Measurements from ENCODE around the gene CALHM1.
A peak's percentile ranks its signal among the peaks of the same experiment; 100 is the strongest.

Gene CALHM1

DNA sequence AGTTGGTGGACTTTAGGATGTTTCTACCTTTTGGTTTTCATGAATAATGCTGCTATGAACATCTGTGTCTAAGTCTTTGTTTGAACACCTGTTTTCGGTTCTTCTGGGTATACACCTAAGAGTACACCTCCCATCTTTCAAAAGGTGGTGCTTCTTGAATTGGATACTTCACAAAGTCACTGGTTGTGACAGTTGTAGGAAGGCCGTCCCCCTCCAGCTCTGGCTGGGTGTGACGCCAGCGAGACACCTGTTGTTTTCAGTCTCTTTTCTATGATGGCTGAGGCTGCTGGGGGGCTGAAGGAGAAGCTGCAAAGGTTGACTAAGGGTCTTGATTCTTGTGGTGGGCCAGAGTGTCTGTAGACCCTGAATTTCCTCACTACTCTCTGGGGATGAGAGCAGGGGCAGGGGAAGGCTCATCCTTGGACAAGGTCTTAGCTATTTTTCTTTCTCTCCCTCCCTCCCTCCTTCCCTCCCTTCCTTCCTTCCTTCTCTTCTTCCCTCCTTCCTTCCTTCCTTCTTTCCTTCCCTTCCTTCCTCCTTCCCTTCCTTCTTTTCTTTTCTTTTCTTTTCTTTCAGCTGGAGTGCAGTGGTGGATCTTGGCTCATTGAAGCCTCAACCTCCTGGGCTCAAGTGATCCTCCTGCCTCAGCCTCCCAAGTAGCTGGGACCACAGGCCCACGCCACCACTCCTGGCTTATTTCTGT, 40.4 kb upstream of the CALHM1 start:
- WGBS (ENCODE audit: insufficient coverage, insufficient read length), result no CpG with 5 or more reads among the region's 5 CpGs

DNA sequence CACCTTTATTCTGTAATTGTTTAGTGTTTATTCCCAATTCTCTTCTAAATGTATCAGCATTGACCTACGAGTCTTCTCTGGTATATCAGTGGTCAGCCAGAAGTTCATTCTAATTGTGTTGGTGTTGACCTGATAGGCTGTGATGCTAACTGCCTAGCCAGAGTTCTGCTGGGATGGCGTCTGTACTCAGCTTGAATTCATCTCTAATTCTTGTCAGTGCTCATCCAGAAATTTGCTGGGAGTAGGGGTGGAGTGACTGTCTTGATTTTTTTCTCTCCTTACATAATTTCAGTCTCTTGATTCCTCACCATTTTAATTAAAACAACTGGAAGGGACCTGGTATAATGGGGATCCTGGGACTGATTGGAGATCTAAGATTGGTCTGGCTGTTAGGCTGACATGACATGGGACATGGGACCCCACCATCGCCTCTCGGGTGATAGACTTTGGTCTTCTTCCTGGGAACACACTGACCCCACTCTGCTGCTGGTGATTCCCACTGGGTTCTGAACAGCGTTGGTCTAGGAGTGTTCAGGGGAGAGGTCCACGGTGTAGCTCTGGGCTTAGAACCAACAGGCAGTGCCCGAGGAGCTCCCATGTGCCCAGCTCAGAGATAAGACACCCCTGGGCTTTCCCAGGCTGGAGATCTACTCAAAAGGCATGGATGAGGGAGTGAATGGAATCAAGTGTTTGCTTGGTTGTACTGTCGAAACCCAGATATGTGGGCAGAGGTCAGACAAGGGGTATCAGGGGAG, 38.6 kb upstream of the CALHM1 start:
- Histone ChIP-seq H3K9me3 (ENCODE audit: control insufficient read depth, insufficient read depth, low read length) (no peaks in the 10 kb centered on the region), H3K36me3 (ENCODE audit: control insufficient read depth, insufficient read depth, low read length) (no peaks in the 10 kb centered on the region), H3K27me3 (ENCODE audit: control insufficient read depth, insufficient read depth, low read length) (peaks cover 16% of the 10 kb centered on the region), H3K4me3 (ENCODE audit: low read length) (no peak overlapping the region), H3K4me1 (ENCODE audit: control insufficient read depth, insufficient read depth, low read length) (peaks cover 3% of the 10 kb centered on the region; the same call in 1 of the 2 replicates), H3K27ac (ENCODE audit: low read length) (no peak overlapping the region)
- WGBS (ENCODE audit: insufficient coverage, insufficient read length), result no CpG with 5 or more reads among the region's 8 CpGs
- no peak for DNase-seq (ENCODE audit: low read depth, low spot score)

More for the DNA sequence above, 40.4 kb upstream of the CALHM1 start:
- Histone ChIP-seq H3K27ac (ENCODE audit: low read length) (no peak overlapping the region), H3K4me3 (ENCODE audit: low read length) (no peak overlapping the region), H3K9me3 (ENCODE audit: control insufficient read depth, insufficient read depth, low read length) (no peaks in the 10 kb centered on the region), H3K4me1 (ENCODE audit: control insufficient read depth, insufficient read depth, low read length) (0 out of 2 replicates have a peak, but pooled peaks cover 1% of the 10 kb centered on the region), H3K36me3 (ENCODE audit: control insufficient read depth, insufficient read depth, low read length) (no peaks in the 10 kb centered on the region), H3K27me3 (ENCODE audit: control insufficient read depth, insufficient read depth, low read length) (peaks cover 12% of the 10 kb centered on the region)
- no peak for DNase-seq (ENCODE audit: low read depth, low spot score)

DNA sequence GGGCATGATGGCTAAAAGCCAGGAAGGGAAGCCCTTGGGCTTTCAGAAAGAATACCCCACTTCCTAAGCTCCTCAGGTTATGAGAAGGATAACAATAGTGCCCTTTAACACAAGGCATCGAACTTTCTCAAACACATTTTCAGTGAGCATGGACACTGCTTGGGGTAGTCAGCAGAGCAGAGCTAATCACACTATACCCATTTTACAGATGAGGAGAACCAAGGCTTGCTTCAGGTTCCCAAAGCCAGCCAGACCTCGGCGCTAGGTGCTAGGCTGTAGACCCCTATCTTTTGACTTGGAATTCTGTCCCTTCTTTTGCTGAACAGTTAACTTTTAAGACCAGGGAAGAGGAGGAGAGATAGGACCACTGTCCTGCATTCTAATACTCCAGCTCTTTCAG, 36.6 kb upstream of the CALHM1 start:
- no peaks in the 10 kb centered on the region for H3K36me3 ChIP-seq (ENCODE audit: control insufficient read depth, insufficient read depth, low read length)
- no peak overlapping the region for H3K4me3 ChIP-seq (ENCODE audit: low read length)
- H3K27me3 ChIP-seq (ENCODE audit: control insufficient read depth, insufficient read depth, low read length), result peaks cover 16% of the 10 kb centered on the region
- DNase-seq (ENCODE audit: low read depth, low spot score), result no peak
- no peaks in the 10 kb centered on the region for H3K9me3 ChIP-seq (ENCODE audit: control insufficient read depth, insufficient read depth, low read length)
- peaks cover 3% of the 10 kb centered on the region; the same call in 1 of the 2 replicates for H3K4me1 ChIP-seq (ENCODE audit: control insufficient read depth, insufficient read depth, low read length)
- no CpG with 5 or more reads among the region's 3 CpGs for WGBS (ENCODE audit: insufficient coverage, insufficient read length)
- H3K27ac ChIP-seq (ENCODE audit: low read length), result no peak overlapping the region

DNA sequence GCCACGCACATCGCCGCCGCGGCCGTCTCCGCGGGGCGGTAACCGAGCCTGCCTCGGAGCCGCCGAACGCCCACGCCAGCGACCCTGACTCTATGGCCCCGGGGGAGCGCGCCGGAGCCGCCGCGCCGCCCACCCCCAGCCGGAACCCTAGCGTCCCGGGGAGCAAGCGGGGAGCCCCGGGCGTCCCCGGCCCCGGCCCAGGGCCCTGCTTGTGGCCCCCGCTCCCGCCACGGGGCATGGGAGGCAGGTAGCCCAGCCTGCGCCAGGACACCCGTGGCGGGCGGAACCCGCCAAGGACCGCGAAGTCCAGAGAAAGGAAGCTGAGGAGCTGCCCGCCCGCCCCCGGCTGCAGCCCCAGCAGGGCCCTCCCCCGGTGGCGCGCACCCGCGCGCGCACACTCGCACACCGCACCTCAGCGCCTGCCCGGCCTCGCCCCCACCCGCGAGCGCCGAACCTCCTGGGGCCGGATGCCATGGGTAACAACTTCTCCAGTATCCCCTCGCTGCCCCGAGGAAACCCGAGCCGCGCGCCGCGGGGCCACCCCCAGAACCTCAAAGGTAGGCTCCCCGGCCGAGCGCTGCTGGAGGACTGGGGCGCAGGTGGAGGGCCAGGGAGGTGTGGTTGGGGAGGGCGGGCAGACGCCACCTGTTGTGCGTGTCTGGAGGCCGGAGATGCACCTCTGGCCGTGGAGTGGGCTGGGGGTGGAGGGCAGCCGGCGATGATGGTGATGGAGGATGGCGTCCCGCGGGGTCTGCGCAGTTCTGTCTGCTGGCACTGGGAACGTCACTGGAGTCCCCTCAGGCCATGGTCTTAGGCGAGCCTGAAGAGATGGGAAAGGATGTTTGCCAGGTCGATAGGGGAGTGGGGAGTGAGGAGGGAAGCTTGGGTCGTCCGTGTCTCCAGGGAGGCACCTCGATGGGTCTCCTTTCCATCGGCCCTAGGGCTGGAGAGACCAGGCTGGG, 35.5 kb upstream of the CALHM1 start:
- Histone ChIP-seq H3K4me1 (ENCODE audit: control insufficient read depth, insufficient read depth, low read length) (peaks cover 3% of the 10 kb centered on the region; the same call in 1 of the 2 replicates), H3K36me3 (ENCODE audit: control insufficient read depth, insufficient read depth, low read length) (no peaks in the 10 kb centered on the region), H3K9me3 (ENCODE audit: control insufficient read depth, insufficient read depth, low read length) (no peaks in the 10 kb centered on the region), H3K27ac (ENCODE audit: low read length) (no peak overlapping the region), H3K4me3 (ENCODE audit: low read length) (peak overlapping the region; percentile 73), H3K27me3 (ENCODE audit: control insufficient read depth, insufficient read depth, low read length) (peaks cover 16% of the 10 kb centered on the region)
- no CpG with 5 or more reads among the region's 92 CpGs for WGBS (ENCODE audit: insufficient coverage, insufficient read length)
- DNase-seq (ENCODE audit: low read depth, low spot score), result no peak

DNA sequence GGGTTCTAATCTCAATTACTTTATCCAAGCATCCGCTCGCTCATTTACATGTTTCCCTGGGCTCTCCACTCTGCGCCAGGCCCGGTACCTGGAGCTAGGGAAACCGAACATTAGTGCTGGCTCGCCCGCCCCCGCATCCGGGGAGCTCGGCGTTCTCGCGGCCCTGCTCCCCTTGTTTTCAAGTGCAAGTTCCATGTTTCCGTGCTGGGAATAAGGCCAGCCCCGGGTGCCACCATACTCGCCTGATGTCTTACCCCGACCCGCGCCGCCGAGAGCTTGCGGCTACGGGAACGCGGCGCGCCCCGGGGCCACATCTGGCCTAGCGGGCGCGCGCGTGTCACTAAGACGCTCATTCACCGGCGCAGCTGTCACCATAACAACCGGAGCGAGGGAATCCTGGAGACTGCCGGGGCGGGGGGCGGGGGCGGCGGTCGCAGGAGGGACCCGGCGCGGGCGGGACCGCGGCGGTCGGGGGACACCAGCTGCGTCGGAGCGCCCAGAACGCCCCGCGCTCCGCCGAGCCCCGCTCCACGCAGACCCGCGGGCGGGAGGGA, 34.7 kb upstream of the CALHM1 start, which contains the start of gene NEURL1:
TSS of gene NEURL1 (plus strand) at position 344 of the 554 bp plus-strand sequence. CDS start 683 bp downstream, outside the sequence.
- H3K4me1 ChIP-seq (ENCODE audit: control insufficient read depth, insufficient read depth, low read length), result peaks cover 3% of the 10 kb centered on the region; the same call in 1 of the 2 replicates
- peaks cover 16% of the 10 kb centered on the region for H3K27me3 ChIP-seq (ENCODE audit: control insufficient read depth, insufficient read depth, low read length)
- WGBS (ENCODE audit: insufficient coverage, insufficient read length), result no CpG with 5 or more reads among the region's 65 CpGs
- no peaks in the 10 kb centered on the region for H3K36me3 ChIP-seq (ENCODE audit: control insufficient read depth, insufficient read depth, low read length)
- H3K27ac ChIP-seq (ENCODE audit: low read length), result no peak within 1 kb of the TSS
- no peak for DNase-seq (ENCODE audit: low read depth, low spot score)
- peak within 1 kb of the TSS; percentile 73 for H3K4me3 ChIP-seq (ENCODE audit: low read length)
- H3K9me3 ChIP-seq (ENCODE audit: control insufficient read depth, insufficient read depth, low read length), result no peaks in the 10 kb centered on the region

GRCh38 chr10:103492655-103493261, 34.1 kb upstream of the CALHM1 start:
- no peak overlapping the region; the same call in 1 of the 2 replicates for H3K4me3 ChIP-seq (ENCODE audit: low read length)
- H3K9me3 ChIP-seq (ENCODE audit: control insufficient read depth, insufficient read depth, low read length), result no peaks in the 10 kb centered on the region
- DNase-seq (ENCODE audit: low read depth, low spot score), result no peak
- H3K27me3 ChIP-seq (ENCODE audit: control insufficient read depth, insufficient read depth, low read length), result peaks cover 16% of the 10 kb centered on the region
- no CpG with 5 or more reads among the region's 5 CpGs for WGBS (ENCODE audit: insufficient coverage, insufficient read length)
- H3K36me3 ChIP-seq (ENCODE audit: control insufficient read depth, insufficient read depth, low read length), result no peaks in the 10 kb centered on the region
- H3K27ac ChIP-seq (ENCODE audit: low read length), result no peak overlapping the region
- peaks cover 3% of the 10 kb centered on the region; the same call in 1 of the 2 replicates for H3K4me1 ChIP-seq (ENCODE audit: control insufficient read depth, insufficient read depth, low read length)

DNA sequence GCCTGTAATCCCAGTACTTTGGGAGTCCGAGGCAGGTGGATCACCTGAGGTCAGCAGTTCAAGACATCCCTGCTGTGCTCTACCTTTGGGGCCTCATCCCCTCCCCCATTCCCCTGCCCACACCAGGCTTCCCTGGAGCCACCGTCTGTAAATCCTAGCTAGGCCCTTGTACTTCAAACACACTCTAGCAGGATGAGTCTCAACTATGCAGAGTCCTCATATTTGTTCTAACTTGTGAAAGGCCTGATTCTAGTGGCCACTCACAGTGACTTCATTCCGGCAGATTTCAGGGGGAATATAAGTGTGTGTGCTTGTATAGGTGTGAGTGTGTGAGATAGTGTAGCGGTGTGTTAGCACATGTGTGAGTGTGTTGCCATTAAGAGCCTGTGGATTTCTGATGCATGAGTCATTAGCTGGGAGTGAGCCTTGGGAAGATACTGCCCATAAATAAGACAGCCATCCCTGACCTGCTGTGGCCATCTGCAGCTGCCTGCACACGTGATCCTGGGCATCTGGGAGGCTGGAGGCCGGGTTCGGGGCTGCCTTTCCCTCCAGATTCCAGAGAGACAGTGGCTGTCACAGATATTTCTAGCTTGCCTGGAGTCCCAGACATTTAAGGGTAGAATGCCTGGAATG, 33.1 kb upstream of the CALHM1 start:
- peaks cover 16% of the 10 kb centered on the region for H3K27me3 ChIP-seq (ENCODE audit: control insufficient read depth, insufficient read depth, low read length)
- no peaks in the 10 kb centered on the region for H3K36me3 ChIP-seq (ENCODE audit: control insufficient read depth, insufficient read depth, low read length)
- no peak overlapping the region for H3K4me3 ChIP-seq (ENCODE audit: low read length)
- peaks cover 3% of the 10 kb centered on the region; the same call in 1 of the 2 replicates for H3K4me1 ChIP-seq (ENCODE audit: control insufficient read depth, insufficient read depth, low read length)
- WGBS (ENCODE audit: insufficient coverage, insufficient read length), result no CpG with 5 or more reads among the region's 7 CpGs
- H3K27ac ChIP-seq (ENCODE audit: low read length), result no peak overlapping the region
- no peaks in the 10 kb centered on the region for H3K9me3 ChIP-seq (ENCODE audit: control insufficient read depth, insufficient read depth, low read length)
- no peak for DNase-seq (ENCODE audit: low read depth, low spot score)

GRCh38 chr10:103490986-103491314, 32.2 kb upstream of the CALHM1 start:
- no peaks in the 10 kb centered on the region for H3K36me3 ChIP-seq (ENCODE audit: control insufficient read depth, insufficient read depth, low read length)
- no peaks in the 10 kb centered on the region for H3K9me3 ChIP-seq (ENCODE audit: control insufficient read depth, insufficient read depth, low read length)
- H3K27ac ChIP-seq (ENCODE audit: low read length), result no peak overlapping the region
- no peak overlapping the region for H3K4me3 ChIP-seq (ENCODE audit: low read length)
- H3K27me3 ChIP-seq (ENCODE audit: control insufficient read depth, insufficient read depth, low read length), result peaks cover 16% of the 10 kb centered on the region
- no CpG with 5 or more reads among the region's 1 CpG for WGBS (ENCODE audit: insufficient coverage, insufficient read length)
- H3K4me1 ChIP-seq (ENCODE audit: control insufficient read depth, insufficient read depth, low read length), result peaks cover 3% of the 10 kb centered on the region; the same call in 1 of the 2 replicates
- DNase-seq (ENCODE audit: low read depth, low spot score), result no peak

DNA sequence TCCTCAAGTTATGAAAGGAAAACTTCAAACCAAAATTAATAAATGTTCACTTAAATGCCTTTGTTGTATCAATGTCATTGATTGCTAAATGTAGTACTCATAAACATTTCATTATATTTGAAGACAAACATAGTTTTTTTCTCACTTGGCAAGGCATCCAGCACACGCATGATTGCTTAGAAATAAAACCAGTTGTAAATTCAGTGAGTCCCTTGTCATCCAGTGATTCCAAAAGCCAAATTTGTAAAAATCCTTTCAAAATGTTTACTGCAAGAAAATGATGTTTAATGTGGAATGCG, 28.7 kb upstream of the CALHM1 start:
- Histone ChIP-seq H3K4me3 (ENCODE audit: low read length) (no peak overlapping the region), H3K27me3 (ENCODE audit: control insufficient read depth, insufficient read depth, low read length) (no peaks in the 10 kb centered on the region), H3K27ac (ENCODE audit: low read length) (no peak overlapping the region), H3K4me1 (ENCODE audit: control insufficient read depth, insufficient read depth, low read length) (0 out of 2 replicates have a peak, but pooled peaks cover 1% of the 10 kb centered on the region), H3K9me3 (ENCODE audit: control insufficient read depth, insufficient read depth, low read length) (no peaks in the 10 kb centered on the region), H3K36me3 (ENCODE audit: control insufficient read depth, insufficient read depth, low read length) (no peaks in the 10 kb centered on the region)
- no CpG with 5 or more reads among the region's 2 CpGs for WGBS (ENCODE audit: insufficient coverage, insufficient read length)
- no peak for DNase-seq (ENCODE audit: low read depth, low spot score)
